GM12874 (cell line): ENCODE results near the gene DYNLT4.

Experiments
- CTCF ChIP-seq: IDR thresholded peaks from 2 replicates; pipeline ENCODE4 v1.5.1; 2011; ENCODE audit warnings: low read depth, mild to moderate bottlenecking, control low read depth, low read length, moderate library complexity; ENCODE audit not compliant: insufficient read depth

The DYNLT4 gene

DNA sequence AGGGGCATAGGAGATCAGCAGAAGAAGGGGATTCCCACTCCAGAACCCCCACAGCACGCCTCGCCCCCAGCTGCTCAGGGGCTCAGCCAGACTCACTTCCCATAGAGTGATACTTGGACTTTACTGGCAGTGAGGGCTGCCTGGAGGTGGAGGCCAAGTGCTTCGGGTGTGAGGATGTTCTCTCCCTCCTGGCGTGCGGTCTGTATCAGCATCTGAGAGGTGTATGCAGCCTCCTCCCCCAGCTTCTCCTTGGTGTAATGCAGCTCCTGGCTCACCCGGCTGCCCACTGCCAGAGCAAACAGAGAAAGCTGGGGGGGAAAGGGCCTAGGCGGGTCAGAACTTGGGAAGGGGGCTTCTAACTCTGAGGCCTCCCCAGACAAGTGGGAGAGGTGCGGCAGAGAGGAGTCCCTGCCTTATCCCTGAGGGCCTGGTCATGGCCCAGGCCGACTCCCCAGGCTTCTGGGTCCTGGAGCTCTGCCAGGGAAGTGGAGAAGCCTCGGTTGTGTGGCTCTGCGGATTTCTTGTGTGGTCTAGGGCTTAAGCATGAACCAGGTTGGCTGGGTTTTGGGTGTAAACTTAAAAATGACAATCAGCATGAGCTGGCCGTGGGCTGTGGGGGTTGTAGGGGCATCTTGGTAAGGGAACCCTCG lies 25.0 kb upstream of the DYNLT4 start:
- TF ChIP-seq CTCF = no peak

DNA sequence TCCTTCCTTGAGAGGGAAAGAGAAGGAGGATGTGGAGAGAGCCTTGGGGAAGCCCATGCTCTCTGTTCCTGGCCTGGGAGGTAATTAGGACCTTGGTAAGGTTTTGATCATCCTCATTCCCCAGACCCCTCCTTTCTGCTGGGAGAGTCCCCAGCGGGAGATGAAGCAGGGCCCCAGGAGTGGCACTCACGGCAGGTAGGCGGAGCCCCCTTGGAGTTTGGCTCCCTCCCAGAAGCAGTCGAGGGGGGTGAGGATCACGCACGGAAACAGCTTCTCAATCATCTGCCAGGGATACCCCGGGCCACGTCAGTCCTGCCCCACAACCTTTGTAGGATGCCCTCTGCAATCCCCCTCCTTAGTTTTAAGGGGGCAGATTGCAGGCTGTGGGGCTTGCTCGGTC lies 24.4 kb upstream of the DYNLT4 start:
- no peak for TF ChIP-seq CTCF

DNA sequence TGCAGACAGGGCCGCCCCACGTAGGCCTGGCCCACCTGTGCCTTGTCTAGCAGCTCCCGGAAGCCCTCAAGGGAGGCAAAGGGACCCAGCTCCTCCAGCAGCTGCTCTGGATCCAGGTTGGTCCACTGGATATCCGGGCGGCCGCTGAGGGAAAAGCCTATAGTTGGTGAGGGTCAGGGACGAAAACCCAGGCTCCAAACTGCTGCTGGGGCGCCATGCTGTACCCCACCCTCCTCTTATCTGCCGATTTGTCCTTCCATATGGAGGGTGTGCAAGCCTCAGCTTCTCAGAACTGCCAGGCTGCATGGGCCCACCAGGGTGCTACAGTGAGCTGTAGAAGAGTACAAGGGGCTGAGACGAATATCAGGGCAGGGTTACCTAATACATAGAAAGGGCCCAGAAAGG lies 23.8 kb upstream of the DYNLT4 start:
- TF ChIP-seq CTCF = no peak

DNA sequence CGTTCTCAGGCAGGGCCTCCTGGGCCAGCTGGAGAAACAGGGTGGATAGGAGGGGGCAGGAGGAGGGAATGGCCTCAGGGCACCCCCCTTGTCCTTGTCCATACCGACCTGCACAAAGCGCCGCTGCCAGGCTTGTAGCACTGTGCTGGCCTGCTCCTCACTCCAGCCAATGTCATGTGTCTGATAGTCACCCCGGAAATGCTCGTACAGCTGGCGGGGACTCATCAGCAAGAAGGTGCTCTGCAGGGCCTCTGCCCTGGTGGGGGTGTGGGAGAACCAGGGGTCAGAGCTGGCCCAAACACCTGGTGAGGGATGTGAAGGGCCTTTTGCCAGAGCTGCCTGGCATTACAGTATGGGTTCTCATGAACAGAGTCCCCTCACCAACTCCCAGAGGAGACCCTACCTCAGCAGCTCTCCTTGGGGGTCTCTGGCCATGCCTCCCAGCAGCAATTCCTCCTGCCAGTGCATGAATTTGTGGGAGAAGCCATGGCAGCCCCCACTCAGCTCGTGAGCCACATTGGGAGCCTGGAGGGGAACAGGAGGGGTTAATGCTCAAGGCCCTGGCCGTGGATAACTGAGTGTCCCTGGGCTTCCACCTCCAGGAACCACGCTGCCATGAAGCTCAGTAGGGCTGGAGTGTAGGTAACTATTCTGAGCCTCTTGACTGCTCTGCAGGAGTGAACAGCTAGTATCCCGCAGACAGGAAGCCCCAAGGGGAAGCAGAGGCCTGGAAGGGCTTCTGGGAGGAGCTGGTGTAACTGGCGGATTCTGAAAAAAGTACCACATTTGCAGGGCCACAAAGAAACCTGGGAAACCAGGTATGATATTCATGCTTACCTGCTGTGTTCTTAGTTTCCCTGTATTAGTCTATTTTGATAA lies 22.6 kb upstream of the DYNLT4 start:
- no peak for TF ChIP-seq CTCF

DNA sequence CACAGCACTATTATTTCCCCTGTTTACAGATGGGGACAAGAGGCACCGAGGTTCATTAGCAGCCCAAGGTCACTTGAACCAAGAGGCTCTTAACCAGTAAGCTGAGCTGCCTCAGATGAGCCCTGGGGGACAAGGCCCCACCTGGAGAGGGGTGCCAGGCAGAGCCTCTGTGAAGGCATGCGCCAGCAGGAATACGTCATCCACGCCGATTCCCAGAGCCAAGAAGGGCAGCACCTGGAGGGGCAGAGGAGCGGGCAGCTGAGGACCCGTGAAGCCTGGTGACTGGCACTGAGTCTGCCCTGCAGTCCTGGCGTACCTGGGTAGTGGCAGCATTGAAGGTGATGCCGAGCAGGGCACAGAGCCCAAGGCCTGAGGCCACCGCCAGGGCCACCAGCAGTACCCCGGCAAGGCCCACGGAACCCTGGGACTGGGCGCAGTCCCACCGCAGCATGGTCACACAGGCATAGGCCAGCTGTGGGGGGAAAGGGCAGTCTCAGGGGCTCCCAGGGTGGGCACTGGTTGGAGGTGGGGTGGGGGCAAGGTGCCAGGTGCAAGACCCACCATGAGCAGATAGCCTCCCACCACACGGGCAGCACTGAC lies 21.8 kb upstream of the DYNLT4 start:
- no peak for TF ChIP-seq CTCF

DNA sequence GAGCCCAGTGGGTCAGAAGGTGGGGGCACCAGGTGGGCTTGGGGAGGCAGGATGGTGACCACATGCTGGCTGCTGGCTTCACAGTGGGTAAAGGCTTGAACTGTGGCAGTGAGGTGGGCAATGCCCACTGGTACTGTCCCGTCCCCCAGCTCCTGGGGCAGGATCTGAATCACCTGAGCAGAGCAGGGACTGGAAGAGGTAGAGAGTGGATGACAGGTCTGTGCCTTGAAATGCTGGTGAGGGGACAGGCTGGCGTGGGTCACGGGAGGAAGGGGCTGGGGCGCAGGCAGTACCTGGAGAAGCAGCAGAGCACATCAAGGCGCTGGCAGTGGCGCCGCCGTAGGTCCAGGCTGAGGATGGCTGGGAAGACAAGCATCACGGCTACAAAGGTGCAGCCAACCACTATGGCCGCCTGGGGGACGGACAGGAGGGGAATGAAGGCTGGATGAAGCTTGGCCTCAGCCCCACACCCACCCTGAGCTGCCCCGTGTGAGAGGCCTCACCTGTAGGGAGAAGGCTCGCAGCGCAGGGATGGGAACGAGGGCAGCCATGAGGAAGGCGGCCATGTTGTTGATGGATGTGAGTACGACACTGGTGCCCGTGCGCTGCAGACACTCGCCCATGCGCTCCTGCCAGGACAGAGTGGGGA lies 21.0 kb upstream of the DYNLT4 start:
- TF ChIP-seq CTCF = no peak
